GM21619 (cell line): ENCODE data around the gene MITF.
A peak's percentile ranks its signal among the peaks of the same experiment; 100 is the strongest.

ENCODE experiments used
- ATAC-seq: cut with Tn5 transposase; IDR thresholded peaks from one replicate; pipeline ENCODE4 v1.9.1; 2021; ENCODE audit not compliant: unreplicated experiment

MITF gene

GRCh38 chr3:69739204-69740102, at the start of gene MITF:
MITF (plus strand) TSS chr3:69739464; CDS start chr3:69739598, 134 bp downstream.
- ATAC-seq, result peak; percentile 97

DNA sequence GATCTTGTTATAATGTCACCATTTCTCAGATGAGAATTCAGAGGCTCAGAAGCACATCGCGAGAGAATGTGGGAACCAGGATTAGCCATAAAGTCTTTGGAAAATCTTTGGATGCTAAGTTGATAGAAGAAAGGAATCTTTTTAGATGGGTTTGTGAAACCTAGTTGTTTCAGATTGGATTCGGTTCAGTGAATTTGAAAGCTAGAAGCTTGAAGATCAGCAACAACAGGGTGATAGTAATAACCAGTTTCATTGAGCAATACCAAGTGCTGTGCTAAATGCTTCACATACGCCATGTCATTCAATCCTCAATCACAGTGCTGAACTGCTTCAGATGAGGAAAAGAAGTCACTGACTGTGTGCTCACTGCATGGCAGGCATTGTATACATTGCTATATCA, 47.4 kb upstream of the MITF start:
- no peak for ATAC-seq

- ATAC-seq, result no peak
Measured at GRCh38 chr3:69692761-69693160, 46.5 kb upstream of the MITF start.

DNA sequence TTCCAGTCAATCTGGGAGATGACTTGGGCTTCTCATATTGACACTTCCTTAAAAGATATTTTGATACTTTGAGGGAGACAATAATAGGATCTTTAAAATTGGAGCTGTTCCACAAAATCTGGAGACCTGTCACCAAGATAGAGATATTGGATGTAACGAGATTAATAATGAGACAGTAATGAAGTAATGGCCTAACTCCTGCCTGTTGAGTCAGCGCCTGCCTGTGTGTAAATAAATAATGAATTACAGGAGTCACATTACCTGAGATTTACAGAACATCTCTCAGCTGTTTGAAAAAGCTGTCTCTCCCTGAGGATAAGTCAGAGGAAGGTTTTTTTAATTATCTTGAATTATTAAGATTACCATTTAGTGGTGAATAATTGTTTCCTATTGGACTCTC, 43.8 kb upstream of the MITF start:
- no peak for ATAC-seq

- no peak for ATAC-seq
Measured at GRCh38 chr3:69695933-69696332, 43.3 kb upstream of the MITF start.

DNA sequence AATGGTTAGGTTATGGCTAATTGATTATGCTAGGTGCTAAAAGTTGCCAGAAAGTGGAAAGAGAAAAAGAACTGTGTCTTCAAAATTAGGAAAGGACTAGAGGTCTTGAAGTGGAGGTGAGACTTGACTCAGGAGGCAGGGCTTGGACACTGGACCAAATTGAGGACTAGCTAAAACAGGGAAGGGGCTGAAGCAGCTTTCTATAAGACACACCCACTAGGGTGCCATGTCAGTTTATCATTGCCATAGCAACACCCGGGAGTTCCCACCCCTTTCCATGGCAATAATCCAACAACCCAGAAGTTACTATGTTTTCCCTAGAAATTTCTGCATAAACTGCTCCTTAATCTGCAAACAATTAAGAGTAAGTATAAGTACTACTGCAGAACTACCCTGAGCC, 42.9 kb upstream of the MITF start:
- ATAC-seq, result no peak

DNA sequence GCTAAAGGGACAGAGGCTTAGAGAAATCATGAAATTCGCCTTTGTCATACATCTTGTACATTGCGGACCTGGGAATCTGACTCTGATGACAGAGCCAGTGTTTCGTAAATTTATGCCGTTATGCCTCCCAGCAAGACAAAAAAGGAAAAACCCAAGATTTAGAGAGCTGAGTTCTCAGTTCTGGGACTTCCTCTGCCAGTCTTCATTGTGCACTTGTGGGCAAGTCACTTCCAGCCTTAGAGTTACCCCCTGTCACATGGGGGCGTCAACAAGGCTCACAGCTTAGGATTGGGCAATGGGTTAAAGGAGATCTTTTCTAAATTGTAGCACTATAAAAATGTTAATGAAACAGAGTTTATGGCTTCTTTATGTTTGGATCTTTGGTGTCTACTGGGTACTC, 41.9 kb upstream of the MITF start:
- no peak for ATAC-seq

- ATAC-seq, result no peak
Measured at GRCh38 chr3:69698728-69699127, 40.5 kb upstream of the MITF start.

DNA sequence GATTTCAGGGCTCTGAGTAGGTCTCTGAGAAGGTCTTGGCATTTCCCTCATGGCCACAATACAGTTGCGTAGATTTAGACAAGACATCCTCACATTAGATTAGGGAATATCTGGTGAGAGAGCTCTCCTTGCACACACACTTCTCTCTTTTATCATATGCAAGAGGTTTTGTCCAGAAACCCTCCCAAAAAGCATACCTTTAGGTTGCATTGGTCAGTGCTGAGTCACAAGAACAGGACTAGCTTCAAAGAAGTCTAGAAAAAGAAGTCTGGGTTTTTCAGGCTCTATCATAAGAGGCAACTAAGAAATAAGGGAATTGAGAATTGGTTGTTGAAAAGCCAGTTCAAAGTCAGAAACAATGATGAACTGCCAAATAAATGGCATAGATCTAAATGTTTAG, 40.1 kb upstream of the MITF start:
- no peak for ATAC-seq

- no peak for ATAC-seq
Measured at GRCh38 chr3:69700949-69701348, 38.3 kb upstream of the MITF start.

- ATAC-seq, result no peak
Measured at GRCh38 chr3:69710153-69710977, 28.9 kb upstream of the MITF start.

GRCh38 chr3:69712269-69712668, 27.0 kb upstream of the MITF start:
- ATAC-seq, result no peak

DNA sequence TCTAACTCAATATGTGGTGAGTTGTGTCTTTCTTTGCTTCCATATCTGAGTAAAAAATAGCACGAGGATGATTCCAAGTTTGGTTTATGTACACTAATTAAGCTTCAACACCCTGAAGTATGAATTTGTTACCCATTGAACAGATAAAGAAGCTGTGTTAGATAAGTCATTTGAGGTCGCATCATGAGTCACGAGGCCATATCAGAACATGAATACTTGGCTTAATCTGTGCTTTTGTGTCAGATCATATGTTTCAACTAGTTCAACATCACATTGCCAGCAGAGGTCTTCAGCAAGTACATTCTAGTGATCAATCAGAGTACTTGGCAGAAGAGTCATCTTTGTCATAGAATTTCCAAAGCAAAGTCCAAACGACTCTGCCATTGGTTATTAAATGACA, 26.3 kb upstream of the MITF start:
- ATAC-seq, result no peak

DNA sequence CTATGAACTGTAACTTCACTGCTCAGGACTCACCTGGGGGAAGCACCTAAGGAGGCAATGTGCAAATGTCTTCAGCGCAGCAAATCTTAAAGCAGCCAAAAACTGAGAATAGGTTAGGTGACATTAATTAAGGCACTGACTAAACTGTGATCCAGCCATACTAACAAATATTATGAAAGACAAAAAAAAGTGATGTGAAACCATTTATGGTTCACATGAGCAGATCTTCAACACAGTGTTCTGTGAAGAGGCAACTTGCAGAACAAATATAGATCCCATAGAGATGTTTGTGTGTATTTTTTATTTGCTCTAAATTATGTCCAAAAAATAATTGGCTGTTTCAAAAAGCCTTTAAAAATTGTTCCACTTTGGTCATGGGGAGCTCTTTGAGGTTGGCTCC, 24.1 kb upstream of the MITF start:
- no peak for ATAC-seq

DNA sequence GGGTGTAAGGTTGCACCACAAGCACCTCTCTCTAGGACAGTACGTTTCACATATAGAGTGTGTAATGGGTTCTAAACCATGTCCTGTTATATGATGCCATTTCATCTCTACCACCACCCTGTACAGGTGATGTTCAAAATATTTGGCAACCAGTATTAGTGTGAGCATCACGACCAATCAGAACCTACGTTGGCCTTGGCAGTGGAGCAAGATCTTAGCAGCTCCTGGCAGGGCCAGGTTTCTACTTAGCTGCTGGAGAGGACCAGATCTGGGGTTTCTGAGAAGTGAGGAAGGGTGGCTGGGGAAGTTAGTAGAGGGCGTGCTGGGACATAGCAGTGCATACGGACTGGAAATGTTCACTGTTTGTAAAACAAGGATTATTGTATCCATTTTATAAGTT, 23.1 kb upstream of the MITF start:
- no peak for ATAC-seq

DNA sequence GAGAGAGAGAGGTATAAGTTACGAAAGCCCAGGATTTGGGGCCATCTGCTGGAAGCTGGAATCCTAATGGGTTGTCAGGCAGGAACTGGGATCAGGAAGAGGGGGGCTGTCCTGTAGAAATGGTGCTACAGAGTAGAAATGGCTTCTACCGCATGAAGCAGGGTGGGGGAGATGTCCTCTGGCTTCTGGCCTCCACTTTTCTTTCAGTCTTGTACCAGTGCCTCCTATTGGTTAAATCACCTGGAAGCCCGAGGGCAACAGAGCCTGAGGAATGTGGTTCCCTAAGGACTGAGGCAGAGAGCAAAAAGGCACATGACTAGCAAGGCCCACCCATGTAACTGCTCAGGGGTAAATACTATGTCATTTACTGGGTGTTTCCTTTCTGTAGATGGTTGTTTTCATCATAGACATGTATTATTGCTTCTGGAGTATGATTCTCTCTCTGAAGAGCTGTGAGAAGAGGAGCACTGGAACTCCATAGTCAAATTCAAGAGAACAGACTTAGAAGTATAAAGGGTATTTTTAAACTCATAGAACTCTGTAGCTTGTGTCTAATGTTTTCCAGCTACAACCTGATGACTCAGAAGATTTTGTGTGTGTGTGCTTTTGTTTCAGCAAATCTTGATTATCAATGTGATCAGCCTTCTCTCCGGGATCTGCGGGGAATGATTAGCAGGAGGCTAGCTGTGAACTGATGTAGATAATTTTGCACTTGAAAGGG, 20.2 kb upstream of the MITF start:
- ATAC-seq, result no peak

DNA sequence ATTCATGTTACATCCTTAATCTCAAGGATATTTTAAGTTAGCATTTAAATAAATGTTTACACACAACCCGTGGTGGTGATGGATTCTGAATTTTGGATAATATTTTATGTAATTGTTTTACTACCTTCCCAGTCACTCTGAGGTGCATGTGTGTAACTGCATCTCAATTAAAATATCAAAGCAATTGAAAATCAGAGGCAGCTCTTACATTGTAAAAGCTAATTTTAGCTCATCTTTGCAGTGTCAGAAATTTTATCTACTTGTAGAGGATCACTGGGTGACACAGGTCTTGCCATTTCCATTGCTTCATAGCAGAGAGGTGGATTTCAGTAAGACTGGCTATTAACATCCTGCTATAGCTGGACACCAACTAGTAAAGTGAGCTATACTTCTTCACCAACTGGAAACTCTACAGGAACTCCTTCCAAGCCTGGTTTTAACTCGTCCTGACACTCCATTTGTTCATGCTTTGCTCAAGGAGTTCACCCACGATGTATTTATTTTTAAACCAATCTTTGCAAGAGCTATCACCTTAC, 19.6 kb upstream of the MITF start:
- no peak for ATAC-seq

- ATAC-seq, result no peak
Measured at GRCh38 chr3:69720824-69721223, 18.4 kb upstream of the MITF start.

DNA sequence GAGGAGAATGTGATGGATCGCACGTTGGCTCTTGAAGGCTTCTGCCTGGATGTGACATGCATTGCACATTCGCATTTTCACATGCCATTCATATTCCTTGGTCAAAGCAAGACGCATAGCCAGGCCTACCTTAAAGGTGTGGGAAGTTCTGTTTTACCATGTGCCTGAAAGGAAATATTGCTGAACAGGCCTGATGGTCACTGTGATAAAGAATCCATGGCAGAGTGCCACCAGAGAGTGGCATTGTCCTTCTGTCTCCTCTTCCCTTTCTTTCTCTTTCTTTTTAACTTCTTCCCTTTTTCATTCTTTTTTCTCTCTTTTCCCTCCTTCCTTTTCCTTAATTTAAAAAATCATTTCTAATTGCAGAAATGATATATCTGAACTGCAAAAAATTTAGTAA, 15.9 kb upstream of the MITF start:
- no peak for ATAC-seq

DNA sequence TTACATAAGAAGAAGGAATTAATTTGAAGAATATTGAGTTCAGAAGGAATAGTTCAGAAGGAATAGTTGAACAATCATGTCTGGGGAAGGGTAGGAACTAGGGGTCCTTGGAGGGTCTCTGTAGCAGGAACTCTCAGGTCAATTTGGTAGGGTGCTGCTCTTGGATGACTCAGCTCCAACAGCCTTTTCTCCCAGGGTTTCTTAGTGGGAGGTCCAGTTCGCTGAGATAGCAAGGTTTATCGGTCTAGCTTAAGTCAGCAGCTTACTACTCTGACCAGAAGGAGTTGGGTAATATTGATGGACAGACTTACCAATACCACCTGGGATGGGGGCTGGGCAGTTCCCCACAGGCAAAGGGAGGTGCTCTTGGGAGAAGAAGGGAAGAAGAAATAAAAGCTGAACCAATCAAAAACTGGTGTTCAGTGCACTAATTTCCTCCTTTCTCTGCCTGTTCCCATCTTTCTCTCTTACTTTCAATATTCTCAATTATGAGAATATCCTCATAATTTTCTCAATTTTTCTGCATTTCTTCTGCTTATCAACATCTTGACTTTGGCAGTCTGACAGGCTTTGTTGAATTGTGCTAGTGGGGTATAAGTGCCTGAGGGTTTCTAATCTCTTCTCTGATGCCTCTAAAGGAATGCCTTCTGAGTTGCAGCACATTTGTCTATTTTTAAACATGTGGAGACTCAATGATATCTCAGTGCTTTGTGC, 14.4 kb upstream of the MITF start:
- no peak for ATAC-seq
